Tibial artery (tissue), 4 donors: ENCODE measurements around the gene HOXA9.

ENCODE experiments used
- DNase-seq, 2 donors: peaks; one replicate each; pipeline ENCODE4 v3.0.0-alpha.2; 2019
- H3K27ac ChIP-seq, 2 donors: fragments of 200-600 bp; sonication (generic) in 1 of 2; 1 replicate in 1 of 2; 2 replicates in 1 of 2; pipeline ENCODE4 v1.5.1; 2018 to 2019; ENCODE audit warnings: mild to moderate bottlenecking in 1 of 2
- H3K27me3 ChIP-seq, 2 donors: fragments of 200-600 bp; sonication (generic) in 1 of 2; one replicate each; pipeline versions ENCODE4 v1.5.1 to v1.6.0; 2016 to 2019
- H3K36me3 ChIP-seq, 3 donors: fragments of 200-600 bp; sonication (generic) in 2 of 3; one replicate each; pipeline ENCODE4 v1.5.1; 2016 to 2019; ENCODE audit warnings: mild to moderate bottlenecking in 2 of 3
- H3K4me1 ChIP-seq, 4 donors: fragments of 200-600 bp; sonication (generic) in 2 of 4; 1 replicate in 3 of 4; 2 replicates in 1 of 4; pipeline ENCODE4 v1.5.1; 2016 to 2019
- H3K4me3 ChIP-seq, 2 donors: fragments of 200-600 bp; sonication (generic) in 1 of 2; 1 replicate in 1 of 2; 2 replicates in 1 of 2; pipeline ENCODE4 v1.5.1; 2018 to 2019; ENCODE audit warnings: mild to moderate bottlenecking in 2 of 2
- H3K9me3 ChIP-seq, 3 donors: fragments of 200-600 bp; sonication (generic) in 1 of 3; one replicate each; pipeline ENCODE4 v1.5.1; 2016 to 2019
- CTCF ChIP-seq, 2 experiments: fragments of 200-600 bp in 1 of 2; fragments of 450-650 bp in 1 of 2; IDR thresholded peaks; one replicate each; pipeline ENCODE4 v1.5.1; 2017 to 2019; ENCODE audit warnings: antibody characterized with exemption in 2 of 2, mild to moderate bottlenecking in 1 of 2, moderate library complexity in 1 of 2
- intact Hi-C: fragments of 100-400 bp; cut with DNase I; formaldehyde crosslinking; loops from one replicate; pipeline ENCODE4 v1.15.0; 2023; ENCODE audit warnings: low total_unique reads

The HOXA9 gene

GRCh38 chr7:27191161-27191731 is 25.9 kb upstream of the HOXA9 start:
- H3K4me3 ChIP-seq: no peak overlapping the region

GRCh38 chr7:27189997-27190748 is 24.8 kb upstream of the HOXA9 start:
- DNase-seq: peak; percentile 13 to 39
- H3K4me1 ChIP-seq: peaks cover 0 to 16% (median 8%) of the 10 kb centered on the region in 4 donors
- no peak overlapping the region for H3K4me3 ChIP-seq
- H3K27me3 ChIP-seq: peaks cover 0 to 91% of the 10 kb centered on the region in 2 donors
- no peaks in the 10 kb centered on the region for H3K36me3 ChIP-seq
- no peak for TF ChIP-seq CTCF (IDR thresholded peaks at IDR 0.05)
- H3K9me3 ChIP-seq: no peaks in the 10 kb centered on the region
- intact Hi-C loops: loop anchor here (10.0 kb wide), 2 partner anchors 735 to 905 kb away; no protein-coding TSS in a partner anchor
- no peak overlapping the region for H3K27ac ChIP-seq

More at GRCh38 chr7:27191161-27191731, 25.9 kb upstream of the HOXA9 start:
- H3K27me3 ChIP-seq: peaks cover 0 to 90% of the 10 kb centered on the region in 2 donors
- H3K4me1 ChIP-seq: peaks cover 0 to 13% (median 8%) of the 10 kb centered on the region in 4 donors
- intact Hi-C loops: loop anchor here (10.0 kb wide), 2 partner anchors 734 to 904 kb away; no protein-coding TSS in a partner anchor
- H3K9me3 ChIP-seq: no peaks in the 10 kb centered on the region
- no peak for TF ChIP-seq CTCF (IDR thresholded peaks at IDR 0.05)
- peak; percentile 16 to 58 for DNase-seq
- H3K36me3 ChIP-seq: no peaks in the 10 kb centered on the region
- H3K27ac ChIP-seq: no peak overlapping the region

GRCh38 chr7:27189295-27189996 is 24.1 kb upstream of the HOXA9 start:
- peaks cover 0 to 22% (median 12%) of the 10 kb centered on the region in 4 donors for H3K4me1 ChIP-seq
- no peak for TF ChIP-seq CTCF (IDR thresholded peaks at IDR 0.05)
- H3K36me3 ChIP-seq: no peaks in the 10 kb centered on the region
- DNase-seq: peak; percentile 16 to 57
- no peak overlapping the region for H3K27ac ChIP-seq
- no peaks in the 10 kb centered on the region for H3K9me3 ChIP-seq
- H3K4me3 ChIP-seq: no peak overlapping the region
- intact Hi-C loops: no loop called here
- peaks cover 0 to 91% of the 10 kb centered on the region in 2 donors for H3K27me3 ChIP-seq

GRCh38 chr7:27188386-27189294 is 23.3 kb upstream of the HOXA9 start:
- no peak for TF ChIP-seq CTCF (IDR thresholded peaks at IDR 0.05)
- H3K4me3 ChIP-seq: peak overlapping the region; percentile 3 to 4
- H3K9me3 ChIP-seq: no peaks in the 10 kb centered on the region
- DNase-seq: peak; percentile 38 to 66
- peaks cover 0 to 30% (median 20%) of the 10 kb centered on the region in 4 donors for H3K4me1 ChIP-seq
- H3K27me3 ChIP-seq: peaks cover 0 to 91% of the 10 kb centered on the region in 2 donors
- intact Hi-C loops: no loop called here
- H3K36me3 ChIP-seq: no peaks in the 10 kb centered on the region
- H3K27ac ChIP-seq: peak overlapping the region in 1 of 2 donors; percentile 44
